GM12875 (cell line): ENCODE data around the gene CXCL12.

Experiments used
- H3K4me3 ChIP-seq: one replicate; pipeline ENCODE4 v1.5.1; 2011; ENCODE audit warnings: low read depth, low read length, control low read depth
- CTCF ChIP-seq: IDR thresholded peaks from 2 replicates; pipeline ENCODE4 v1.5.1; 2011; ENCODE audit warnings: low read depth, mild to moderate bottlenecking, control low read depth, inconsistent platforms, low read length, moderate library complexity, borderline replicate concordance; ENCODE audit not compliant: insufficient read depth

The CXCL12 gene

GRCh38 chr10:44343843-44344242, 41.1 kb downstream of the CXCL12 start:
- TF ChIP-seq CTCF = no peak

GRCh38 chr10:44341886-44342285, 43.0 kb downstream of the CXCL12 start:
- no peak for TF ChIP-seq CTCF
- no peak overlapping the region for H3K4me3 ChIP-seq

More at GRCh38 chr10:44343843-44344242, 41.1 kb downstream of the CXCL12 start:
- H3K4me3 ChIP-seq = no peak overlapping the region

GRCh38 chr10:44340557-44340956, 44.3 kb downstream of the CXCL12 start:
- H3K4me3 ChIP-seq = no peak overlapping the region
- no peak for TF ChIP-seq CTCF

GRCh38 chr10:44339218-44339617, 45.7 kb downstream of the CXCL12 start:
- H3K4me3 ChIP-seq = no peak overlapping the region
- peak; percentile 11; the same call in 1 of the 2 replicates for TF ChIP-seq CTCF

GRCh38 chr10:44337081-44337480, 47.8 kb downstream of the CXCL12 start:
- TF ChIP-seq CTCF = no peak
- H3K4me3 ChIP-seq = no peak overlapping the region

GRCh38 chr10:44335330-44336021, 49.4 kb downstream of the CXCL12 start:
- TF ChIP-seq CTCF = no peak

GRCh38 chr10:44334621-44335184, 50.2 kb downstream of the CXCL12 start:
- no peak overlapping the region for H3K4me3 ChIP-seq

More at GRCh38 chr10:44335330-44336021, 49.4 kb downstream of the CXCL12 start:
- H3K4me3 ChIP-seq = no peak overlapping the region

More at GRCh38 chr10:44334621-44335184, 50.2 kb downstream of the CXCL12 start:
- TF ChIP-seq CTCF = no peak
